ENCODE results near the gene HEPH.
"Not testable (repeated sequence)": the region's sequence is repeated elsewhere in the genome, so short reads cannot be mapped to it uniquely, and the experiment has no call there.

DNA sequence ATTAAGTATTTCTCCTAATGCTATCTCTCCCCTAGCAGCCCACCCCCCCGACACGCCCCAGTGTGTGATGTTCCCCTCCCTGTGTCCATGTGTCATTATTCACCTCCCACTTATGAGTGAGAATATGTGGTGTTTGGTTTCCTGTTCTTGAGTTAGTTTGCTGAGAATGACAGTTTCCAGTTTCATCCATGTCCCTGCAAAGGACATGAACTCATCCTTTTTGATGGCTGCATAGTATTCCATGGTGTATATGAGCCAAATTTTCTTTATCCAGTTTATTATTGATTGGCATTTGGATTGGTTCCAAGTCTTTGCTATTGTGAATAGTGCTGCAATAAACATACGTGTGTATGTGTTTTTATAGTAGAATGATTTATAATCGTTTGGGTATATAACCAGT is 28.8 kb upstream of the HEPH start:
- not testable (repeated sequence) for TF ChIP-seq POLR2A (IDR thresholded peaks at IDR 0.05; ENCODE audit: low read length); GATA1 (IDR thresholded peaks at IDR 0.05; ENCODE audit: low read depth, low read length)
